A673 (cell line): Measurements from ENCODE around the gene KLB.

ENCODE experiments used
- CTCF ChIP-seq: fragments of 300-800, 200-600 bp; sonication (generic); conservative IDR thresholded peaks from 2 replicates; pipeline ENCODE4 v1.5.1; 2017; ENCODE audit warnings: low read depth, mild to moderate bottlenecking, antibody characterized with exemption, low read length, moderate library complexity, mixed read lengths
- EZH2 ChIP-seq: fragments of 200-600 bp; sonication (generic); IDR thresholded peaks from 2 replicates; pipeline ENCODE4 v1.6.1; 2017; ENCODE audit warnings: borderline replicate concordance, low read depth, mild to moderate bottlenecking, mixed read lengths, antibody characterized with exemption, low read length; ENCODE audit not compliant: poor library complexity, severe bottlenecking

- TF ChIP-seq CTCF (no peak), EZH2 (no peak)
Observed at GRCh38 chr4:39383690-39384089, 23.0 kb upstream of the KLB start.
